ES-I3 (cell line): ENCODE results near the gene ZNF785.

Source experiments
- H3K36me3 ChIP-seq: 2 replicates; pipeline ENCODE4 v1.6.1; 2013; ENCODE audit warnings: mild to moderate bottlenecking, low read length, control low read depth, moderate library complexity; ENCODE audit not compliant: insufficient read depth
- H3K4me1 ChIP-seq: 2 replicates; pipeline ENCODE4 v1.6.1; 2013; ENCODE audit warnings: mild to moderate bottlenecking, control low read depth, low read length; ENCODE audit not compliant: insufficient read depth
- H3K9ac ChIP-seq: 2 replicates; pipeline ENCODE4 v1.6.1; 2013; ENCODE audit warnings: low read depth, mild to moderate bottlenecking, low read length, moderate library complexity
- H3K9me3 ChIP-seq: 2 replicates; pipeline ENCODE4 v1.6.1; 2013; ENCODE audit warnings: mild to moderate bottlenecking, low read length, moderate library complexity; ENCODE audit not compliant: control insufficient read depth, insufficient read depth

The ZNF785 gene

GRCh38 chr16:30532285-30533145, 53.0 kb downstream of the ZNF785 start:
- Histone ChIP-seq H3K9me3 (no peaks in the 10 kb centered on the region), H3K36me3 (0 out of 2 replicates have a peak, but pooled peaks cover 3% of the 10 kb centered on the region), H3K4me1 (peaks cover 5% of the 10 kb centered on the region), H3K9ac (no peak overlapping the region)
